ENCODE data around the gene DUSP10. TPM values are rescaled to one million over a fixed set of nuclear protein-coding genes. Genes with fewer than 3 reads are reported as not detected.

DUSP10 gene
- total RNA-seq, 6 donors from 2014 or later = 7.7 to 13.7 (median 11.9) TPM

DNA sequence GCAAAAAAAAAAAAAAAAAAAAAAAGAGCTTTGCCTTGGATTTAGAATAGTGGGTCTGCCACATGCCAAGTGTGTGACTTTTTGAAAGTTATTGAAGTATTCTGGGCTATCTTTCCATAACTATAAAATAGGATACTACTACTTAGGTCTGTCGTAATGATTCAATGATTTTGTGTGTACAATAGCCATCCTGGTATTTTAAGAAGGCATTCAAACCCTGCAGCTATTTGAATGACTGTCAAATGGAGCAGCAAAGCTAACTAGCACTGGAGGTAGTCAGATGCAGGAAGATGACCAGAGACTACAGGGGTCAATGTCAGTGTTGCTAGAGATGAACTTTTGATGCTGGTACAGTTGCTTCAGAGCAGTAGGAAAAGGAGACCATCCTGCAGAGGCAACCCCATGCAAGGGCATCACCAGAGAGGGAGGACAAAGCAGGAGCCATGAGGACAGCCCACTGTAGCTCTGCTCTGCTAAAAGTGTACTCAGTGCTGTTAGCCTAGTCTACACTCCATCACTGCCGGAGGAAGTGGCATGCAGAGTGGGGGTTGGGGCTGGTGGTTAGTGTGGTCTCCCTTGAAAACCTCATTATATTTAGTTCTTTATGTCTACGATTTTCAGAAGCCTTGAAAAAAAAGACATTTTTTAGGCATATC lies 29.0 kb downstream of the DUSP10 start:
- Histone ChIP-seq H3K27ac (peak overlapping the region in 2 of 4 donors; percentile 57 to 62), H3K27me3 (no peaks in the 10 kb centered on the region), H3K9me3 (no peaks in the 10 kb centered on the region), H3K4me3 (no peak overlapping the region), H3K36me3 (no peaks in the 10 kb centered on the region), H3K4me1 (peaks cover 23 to 49% (median 39%) of the 10 kb centered on the region in 4 donors)
- 73 to 82% methylated on average over 3 of the region's 3 CpGs for whole genome bisulfite sequencing, 2 donors
- peak in 1 of 4 donors; percentile 32 for TF ChIP-seq POLR2A (IDR thresholded peaks at IDR 0.05)
- no peak for TF ChIP-seq EP300 (IDR thresholded peaks at IDR 0.05)
- TF ChIP-seq POLR2AphosphoS5 (IDR thresholded peaks at IDR 0.05) = peak in 1 of 2 donors; percentile 41
- ATAC-seq (ENCODE audit: low FRiP score in 2 of 2) (no peak), DNase-seq (peak in 1 of 2 donors; percentile 37)

DNA sequence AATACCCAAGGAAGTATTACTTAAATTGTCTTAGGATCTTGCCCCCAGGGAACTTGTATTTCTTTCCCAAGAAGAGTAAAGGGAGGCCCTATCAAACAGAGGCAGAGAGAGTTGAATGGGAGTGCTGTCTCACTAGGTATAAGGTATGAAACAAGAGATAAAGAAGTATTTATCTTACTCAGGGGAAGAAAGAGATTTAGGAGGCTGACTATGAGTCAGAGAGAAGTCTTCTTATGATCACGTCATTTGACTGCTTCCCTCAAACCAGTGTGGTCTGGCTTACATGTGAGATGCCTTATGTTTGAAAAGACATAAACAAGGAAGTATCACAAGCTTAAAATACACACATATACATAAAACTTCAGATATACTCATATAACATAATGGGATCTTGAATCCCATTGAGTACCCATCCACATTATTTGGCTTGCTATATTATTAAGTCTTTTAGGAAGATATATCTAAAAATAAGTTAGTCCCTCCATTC lies 29.6 kb downstream of the DUSP10 start:
- TF ChIP-seq, protein P1, sequence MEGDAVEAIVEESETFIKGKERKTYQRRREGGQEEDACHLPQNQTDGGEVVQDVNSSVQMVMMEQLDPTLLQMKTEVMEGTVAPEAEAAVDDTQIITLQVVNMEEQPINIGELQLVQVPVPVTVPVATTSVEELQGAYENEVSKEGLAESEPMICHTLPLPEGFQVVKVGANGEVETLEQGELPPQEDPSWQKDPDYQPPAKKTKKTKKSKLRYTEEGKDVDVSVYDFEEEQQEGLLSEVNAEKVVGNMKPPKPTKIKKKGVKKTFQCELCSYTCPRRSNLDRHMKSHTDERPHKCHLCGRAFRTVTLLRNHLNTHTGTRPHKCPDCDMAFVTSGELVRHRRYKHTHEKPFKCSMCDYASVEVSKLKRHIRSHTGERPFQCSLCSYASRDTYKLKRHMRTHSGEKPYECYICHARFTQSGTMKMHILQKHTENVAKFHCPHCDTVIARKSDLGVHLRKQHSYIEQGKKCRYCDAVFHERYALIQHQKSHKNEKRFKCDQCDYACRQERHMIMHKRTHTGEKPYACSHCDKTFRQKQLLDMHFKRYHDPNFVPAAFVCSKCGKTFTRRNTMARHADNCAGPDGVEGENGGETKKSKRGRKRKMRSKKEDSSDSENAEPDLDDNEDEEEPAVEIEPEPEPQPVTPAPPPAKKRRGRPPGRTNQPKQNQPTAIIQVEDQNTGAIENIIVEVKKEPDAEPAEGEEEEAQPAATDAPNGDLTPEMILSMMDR (IDR thresholded peaks at IDR 0.05) = no peak
- TF ChIP-seq POLR2A (IDR thresholded peaks at IDR 0.05) = no peak
- TF ChIP-seq POLR2AphosphoS5 (IDR thresholded peaks at IDR 0.05) = no peak
- TF ChIP-seq EP300 (IDR thresholded peaks at IDR 0.05) = no peak
- H3K36me3 ChIP-seq = no peaks in the 10 kb centered on the region
- peak in 1 of 2 donors; percentile 72 for ATAC-seq (ENCODE audit: low FRiP score in 2 of 2)
- DNase-seq = peak in 1 of 2 donors; percentile 59
- H3K27me3 ChIP-seq = no peaks in the 10 kb centered on the region
- no peaks in the 10 kb centered on the region for H3K9me3 ChIP-seq
- peak overlapping the region in 3 of 4 donors; percentile 20 to 70 (median 57) for H3K27ac ChIP-seq
- H3K4me1 ChIP-seq = peaks cover 23 to 51% (median 37%) of the 10 kb centered on the region in 4 donors
- no peak overlapping the region for H3K4me3 ChIP-seq
- WGBS, 2 donors = 54 to 70% methylated on average over 1 of the region's 1 CpG

DNA sequence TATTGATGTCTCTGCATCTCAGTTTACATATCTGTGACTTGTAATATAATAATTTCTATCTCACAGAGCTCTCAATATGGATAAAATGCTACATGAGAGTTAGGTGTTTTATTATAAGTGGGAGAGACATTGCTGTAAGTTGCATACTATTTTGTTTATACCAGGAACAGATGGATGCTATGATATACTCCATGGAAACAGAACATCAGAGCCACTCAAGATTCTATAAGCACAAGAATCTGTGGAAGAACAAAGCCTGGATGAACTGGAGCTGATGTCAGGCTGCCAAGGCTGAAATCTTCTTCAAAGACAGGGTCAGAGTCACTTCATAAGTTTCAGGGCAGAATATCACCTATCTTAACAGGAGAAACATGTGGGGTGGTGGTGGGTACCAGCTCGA lies 30.2 kb downstream of the DUSP10 start:
- ATAC-seq (ENCODE audit: low FRiP score in 2 of 2) = no peak

DNA sequence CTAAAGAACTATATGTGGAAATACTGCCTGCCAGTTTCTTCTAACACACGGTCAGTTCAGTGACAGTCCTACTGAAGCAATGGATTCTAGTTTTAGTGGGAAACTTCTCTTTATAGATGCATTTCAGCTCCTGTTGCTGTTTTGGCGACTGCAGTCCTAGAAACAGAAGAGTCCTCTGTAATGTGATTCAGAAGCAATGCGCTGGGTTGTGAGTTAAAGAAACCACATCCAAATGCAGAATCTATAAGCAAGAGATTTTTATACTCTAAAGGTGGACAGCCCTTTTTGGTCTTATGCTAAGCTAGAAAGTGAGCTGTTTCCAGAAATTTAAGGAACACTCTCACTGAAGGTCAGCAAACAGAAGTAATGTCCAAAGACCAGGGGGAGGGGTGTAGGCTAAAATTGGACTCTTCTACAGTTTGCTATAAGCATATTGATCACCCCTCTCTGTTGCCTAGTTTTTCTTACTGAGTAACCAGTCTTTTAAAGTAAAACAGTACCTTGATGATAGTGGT lies 30.8 kb downstream of the DUSP10 start:
- no peaks in the 10 kb centered on the region for H3K9me3 ChIP-seq
- TF ChIP-seq POLR2AphosphoS5 (IDR thresholded peaks at IDR 0.05) (no peak), EP300 (IDR thresholded peaks at IDR 0.05) (no peak), POLR2A (IDR thresholded peaks at IDR 0.05) (no peak)
- TF ChIP-seq, protein P1 (IDR thresholded peaks at IDR 0.05) = no peak
- peaks cover 21 to 46% (median 33%) of the 10 kb centered on the region in 4 donors for H3K4me1 ChIP-seq
- no peak for ATAC-seq (ENCODE audit: low FRiP score in 2 of 2)
- H3K4me3 ChIP-seq = no peak overlapping the region
- H3K36me3 ChIP-seq = peaks cover 0 to 1% (median under 1%) of the 10 kb centered on the region in 4 donors
- 75 to 83% methylated on average over 3 of the region's 3 CpGs for WGBS, 2 donors
- H3K27me3 ChIP-seq = no peaks in the 10 kb centered on the region
- DNase-seq = no peak
- H3K27ac ChIP-seq = peak overlapping the region in 2 of 4 donors; percentile 29 to 70

More for the DNA sequence above, 30.2 kb downstream of the DUSP10 start:
- WGBS, 2 donors = 83 to 93% methylated on average over 1 of the region's 1 CpG
- Histone ChIP-seq H3K9me3 (no peaks in the 10 kb centered on the region), H3K4me3 (no peak overlapping the region), H3K27me3 (no peaks in the 10 kb centered on the region), H3K27ac (peak overlapping the region in 2 of 4 donors; percentile 55 to 70), H3K36me3 (no peaks in the 10 kb centered on the region), H3K4me1 (peaks cover 23 to 50% (median 36%) of the 10 kb centered on the region in 4 donors)
- no peak for TF ChIP-seq POLR2AphosphoS5 (IDR thresholded peaks at IDR 0.05)
- no peak for TF ChIP-seq EP300 (IDR thresholded peaks at IDR 0.05)
- no peak for TF ChIP-seq POLR2A (IDR thresholded peaks at IDR 0.05)
- TF ChIP-seq, protein P1 (IDR thresholded peaks at IDR 0.05) = no peak
- DNase-seq = no peak

DNA sequence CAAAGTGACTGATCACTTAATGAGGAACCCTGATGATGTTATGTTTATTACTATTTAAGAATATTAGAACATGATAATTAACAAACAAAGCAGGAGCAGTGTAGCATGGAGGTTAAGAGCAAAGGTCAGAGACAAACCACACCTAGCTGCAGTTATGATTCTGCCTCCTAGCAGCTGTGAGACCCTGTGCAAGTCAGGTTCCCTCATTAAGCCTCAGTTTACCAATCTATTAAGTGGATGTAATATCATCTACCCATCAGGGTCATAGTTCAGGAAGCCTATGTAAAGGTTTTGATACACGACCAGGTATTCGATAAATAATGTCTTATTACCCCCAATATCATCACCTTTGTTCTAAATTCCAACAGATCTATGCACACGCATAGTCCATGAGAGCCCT lies 32.0 kb downstream of the DUSP10 start:
- TF ChIP-seq POLR2AphosphoS5 (IDR thresholded peaks at IDR 0.05) (no peak), POLR2A (IDR thresholded peaks at IDR 0.05) (no peak)
- TF ChIP-seq, protein P1 (IDR thresholded peaks at IDR 0.05) = no peak
- peaks cover 0 to 11% (median 7%) of the 10 kb centered on the region in 4 donors for H3K36me3 ChIP-seq
- H3K9me3 ChIP-seq = no peaks in the 10 kb centered on the region
- H3K27me3 ChIP-seq = no peaks in the 10 kb centered on the region
- ATAC-seq (ENCODE audit: low FRiP score in 2 of 2) = no peak
- no peak for DNase-seq
- H3K4me1 ChIP-seq = peaks cover 14 to 33% (median 22%) of the 10 kb centered on the region in 4 donors
- H3K27ac ChIP-seq = peak overlapping the region in 1 of 4 donors; percentile 62
- H3K4me3 ChIP-seq = no peak overlapping the region
- 81 to 95% methylated on average over 3 of the region's 3 CpGs for WGBS, 2 donors
